Subcutaneous abdominal adipose tissue (tissue), 5 donors: Measurements from ENCODE around the gene WDR70.
"Not testable (repeated sequence)": the region's sequence is repeated elsewhere in the genome, so short reads cannot be mapped to it uniquely, and the experiment has no call there.

ENCODE experiments used
- H3K27ac ChIP-seq: one replicate; pipeline ENCODE4 v1.7.0; 2013; ENCODE audit warnings: low read depth, mild to moderate bottlenecking, inconsistent platforms, low read length, moderate library complexity
- H3K27me3 ChIP-seq, 5 donors: one replicate each; pipeline ENCODE4 v1.7.0; 2013; ENCODE audit warnings: low read length in 5 of 5, inconsistent platforms in 1 of 5; ENCODE audit not compliant: control insufficient read depth in 5 of 5, insufficient read depth in 4 of 5
- H3K36me3 ChIP-seq, 5 donors: one replicate each; pipeline ENCODE4 v1.7.0; 2013; ENCODE audit warnings: low read length in 5 of 5; ENCODE audit not compliant: control insufficient read depth in 5 of 5, insufficient read depth in 5 of 5
- H3K4me1 ChIP-seq, 5 donors: one replicate each; pipeline ENCODE4 v1.7.0; 2013; ENCODE audit warnings: low read length in 5 of 5, mild to moderate bottlenecking in 3 of 5, moderate library complexity in 1 of 5; ENCODE audit not compliant: control insufficient read depth in 5 of 5, insufficient read depth in 5 of 5
- H3K4me3 ChIP-seq, 5 donors: one replicate each; pipeline ENCODE4 v1.7.0; 2013; ENCODE audit warnings: low read length in 5 of 5, low read depth in 1 of 5
- H3K9ac ChIP-seq, 5 donors: one replicate each; pipeline ENCODE4 v1.7.0; 2013; ENCODE audit warnings: low read length in 5 of 5, mild to moderate bottlenecking in 4 of 5, moderate library complexity in 3 of 5
- H3K9me3 ChIP-seq, 5 donors: one replicate each; pipeline ENCODE4 v1.7.0; 2013; ENCODE audit warnings: low read length in 5 of 5; ENCODE audit not compliant: control insufficient read depth in 5 of 5
- donor health status: healthy.
- donor health status: healthy.
- donor health status: healthy.
- donor health status: healthy.
- donor health status: healthy.

WDR70 gene

DNA sequence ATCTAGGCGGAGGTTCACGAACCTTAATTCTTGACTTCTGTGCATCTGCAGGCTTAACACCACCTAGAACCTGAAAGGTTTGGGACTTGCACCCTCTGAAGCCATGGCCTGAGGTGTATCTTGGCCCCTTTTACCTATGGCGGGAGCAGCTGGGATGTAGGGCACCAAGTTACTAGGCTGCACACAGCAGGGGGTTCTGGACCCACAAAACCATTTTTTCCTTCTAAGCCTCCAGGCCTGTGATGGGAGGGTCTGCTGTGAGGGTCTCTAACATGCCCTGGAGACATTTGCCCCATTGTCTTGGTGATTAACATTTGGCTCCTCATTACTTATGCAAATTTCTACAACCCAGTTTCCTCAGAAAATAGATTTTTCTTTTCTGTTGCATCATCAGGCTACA lies 102.3 kb downstream of the WDR70 start:
- not testable (repeated sequence) for H3K9ac ChIP-seq, H3K9me3 ChIP-seq, H3K4me3 ChIP-seq, H3K27me3 ChIP-seq, H3K4me1 ChIP-seq, H3K27ac ChIP-seq
- peaks cover 9 to 26% (median 12%) of the 10 kb centered on the region in 5 donors for H3K36me3 ChIP-seq

DNA sequence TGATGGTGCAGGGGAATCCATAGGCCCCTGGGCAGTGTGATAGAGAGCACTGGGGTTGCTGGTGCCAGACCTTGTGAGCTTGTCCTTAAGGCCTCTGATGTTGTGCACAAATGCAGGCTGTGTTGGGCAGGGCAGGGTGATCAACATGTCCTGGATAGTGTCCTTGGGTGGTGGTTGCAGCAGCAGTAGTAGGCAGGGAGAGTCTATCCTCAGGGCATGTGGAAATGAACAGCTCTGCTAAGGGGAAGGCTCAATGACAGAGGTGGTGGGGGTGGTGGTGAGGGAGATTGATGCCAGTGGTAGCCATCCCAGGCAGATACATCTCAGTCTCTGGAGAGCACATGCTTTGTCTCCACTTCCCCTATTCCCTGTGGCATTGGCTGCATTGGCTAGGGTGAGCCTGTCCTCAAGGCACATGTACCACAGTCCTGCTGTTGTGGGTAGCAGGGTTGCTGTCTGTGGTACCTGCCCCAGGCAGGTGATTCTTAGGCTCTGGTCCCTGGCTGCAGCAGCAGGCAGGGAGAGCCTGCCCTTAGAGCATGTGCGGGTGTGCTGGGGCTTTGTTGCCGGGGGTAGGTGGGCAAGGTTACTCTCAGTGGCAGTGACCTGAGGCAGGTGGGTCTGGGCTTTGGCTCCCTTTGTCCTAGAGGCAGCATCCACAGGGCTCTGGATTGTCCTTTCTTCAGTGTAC lies 111.1 kb downstream of the WDR70 start:
- Histone ChIP-seq H3K4me1 (no peaks in the 10 kb centered on the region), H3K4me3 (no peak overlapping the region), H3K9ac (no peak overlapping the region), H3K9me3 (no peaks in the 10 kb centered on the region), H3K27ac (no peak overlapping the region), H3K36me3 (peaks cover 0 to 13% (median 5%) of the 10 kb centered on the region in 5 donors), H3K27me3 (no peaks in the 10 kb centered on the region)

DNA sequence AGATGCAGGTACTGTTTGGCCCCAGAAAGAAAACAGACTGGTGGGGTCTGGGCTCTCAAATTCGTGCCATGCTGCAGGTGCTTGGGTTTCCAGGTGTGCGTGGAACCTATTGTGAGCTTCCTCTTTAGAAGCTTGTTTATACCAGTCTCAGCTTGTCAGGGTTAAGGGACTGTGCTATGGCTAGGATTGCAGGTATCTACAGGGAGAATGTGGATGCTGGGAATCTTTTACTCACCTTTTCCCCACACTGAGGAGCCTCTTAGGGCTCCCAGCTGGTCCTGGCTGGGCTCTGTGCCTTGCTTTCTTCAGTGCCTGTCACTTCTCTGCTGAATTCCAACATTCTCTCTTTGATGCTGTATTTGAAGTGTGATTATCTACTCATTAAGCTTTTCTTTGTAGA lies 111.8 kb downstream of the WDR70 start:
- no peak overlapping the region for H3K27ac ChIP-seq
- no peak overlapping the region for H3K9ac ChIP-seq
- peaks cover 0 to 15% (median 5%) of the 10 kb centered on the region in 5 donors for H3K36me3 ChIP-seq
- no peak overlapping the region for H3K4me3 ChIP-seq
- no peaks in the 10 kb centered on the region for H3K9me3 ChIP-seq
- no peaks in the 10 kb centered on the region for H3K27me3 ChIP-seq
- H3K4me1 ChIP-seq, result no peaks in the 10 kb centered on the region

DNA sequence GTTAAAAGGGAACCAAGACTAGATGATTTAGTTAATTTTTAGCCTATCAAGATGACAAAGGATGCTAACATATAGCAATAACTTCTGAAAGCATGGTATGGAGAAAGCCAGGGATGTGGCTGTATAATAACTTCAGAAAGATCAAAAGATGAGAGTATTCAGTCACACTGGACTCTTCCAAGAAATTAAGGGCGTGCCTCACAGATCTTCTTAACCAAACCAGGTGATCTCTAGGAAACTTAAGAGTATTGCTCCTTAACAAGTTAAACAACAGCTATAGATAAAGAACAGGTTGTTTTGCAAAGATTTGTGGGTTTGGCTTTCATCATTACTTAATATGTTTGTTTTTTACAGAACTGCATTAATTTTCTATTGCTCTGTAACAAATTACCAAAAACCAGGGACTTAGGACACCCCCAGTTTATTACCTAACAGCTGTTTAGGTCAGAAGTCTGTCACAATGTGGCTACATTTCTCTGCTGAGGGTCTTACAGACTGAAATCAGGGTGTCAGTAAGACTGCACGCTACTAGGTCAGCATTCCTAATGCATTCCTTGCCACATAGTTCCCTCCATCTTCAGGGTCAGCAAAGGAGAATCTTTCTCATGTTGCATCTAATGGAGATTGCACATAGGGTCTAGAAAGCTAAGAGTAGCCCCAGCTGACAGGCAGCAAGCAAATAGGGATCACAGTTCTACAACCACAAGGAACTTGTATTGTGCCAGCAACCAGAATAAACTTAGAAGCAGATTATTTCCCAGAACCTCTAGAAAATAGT lies 113.8 kb downstream of the WDR70 start:
- no peak overlapping the region for H3K27ac ChIP-seq
- no peak overlapping the region for H3K9ac ChIP-seq
- no peak overlapping the region for H3K4me3 ChIP-seq
- no peaks in the 10 kb centered on the region for H3K4me1 ChIP-seq
- peaks cover 0 to 22% (median 5%) of the 10 kb centered on the region in 5 donors for H3K36me3 ChIP-seq
- H3K9me3 ChIP-seq, result no peaks in the 10 kb centered on the region
- no peaks in the 10 kb centered on the region for H3K27me3 ChIP-seq

DNA sequence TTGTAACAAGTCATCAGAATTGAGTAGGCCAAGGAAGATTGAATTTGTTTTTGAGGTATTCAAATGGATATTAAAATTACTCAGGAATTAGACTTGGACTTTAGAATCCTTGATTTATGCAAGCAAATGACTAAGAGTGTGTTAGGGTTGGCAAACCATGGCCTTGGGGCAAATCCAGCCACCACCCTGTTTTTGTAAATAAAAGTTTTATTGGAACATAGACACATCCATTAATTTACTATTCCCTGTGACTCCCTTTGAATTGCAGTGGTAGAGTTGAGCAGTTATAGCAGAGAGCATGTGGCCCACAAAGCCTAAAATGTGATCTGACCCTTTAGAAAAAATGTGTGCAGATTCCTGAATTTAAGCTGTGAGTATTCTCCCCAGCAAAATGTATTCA lies 115.6 kb downstream of the WDR70 start:
- Histone ChIP-seq H3K27me3 (no peaks in the 10 kb centered on the region), H3K27ac (no peak overlapping the region), H3K4me1 (no peaks in the 10 kb centered on the region), H3K9ac (no peak overlapping the region), H3K36me3 (peaks cover 4 to 27% (median 9%) of the 10 kb centered on the region in 5 donors), H3K9me3 (no peaks in the 10 kb centered on the region), H3K4me3 (no peak overlapping the region)

DNA sequence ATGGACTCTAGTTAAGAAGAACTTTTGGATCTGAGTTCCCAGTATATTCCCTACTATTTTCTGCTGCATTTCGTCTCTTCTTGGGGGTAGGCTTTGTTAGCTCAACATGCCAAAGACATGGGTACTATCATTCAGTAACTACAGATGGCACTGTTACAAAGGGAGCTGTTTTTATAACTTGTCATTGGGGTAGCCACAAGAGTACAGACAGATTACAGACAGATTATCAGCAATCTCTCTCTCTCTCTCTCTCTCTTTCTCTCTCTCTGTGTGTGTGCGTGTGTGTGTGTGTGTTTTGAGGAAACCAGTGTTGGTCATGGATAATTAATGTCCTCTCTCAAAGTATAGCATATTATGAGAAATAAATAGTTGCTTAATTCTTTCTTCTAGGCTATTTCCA lies 116.1 kb downstream of the WDR70 start:
- Histone ChIP-seq H3K36me3 (peaks cover 4 to 28% (median 9%) of the 10 kb centered on the region in 5 donors), H3K4me3 (no peak overlapping the region), H3K27me3 (no peaks in the 10 kb centered on the region), H3K9me3 (no peaks in the 10 kb centered on the region), H3K27ac (no peak overlapping the region), H3K9ac (no peak overlapping the region), H3K4me1 (no peaks in the 10 kb centered on the region)

DNA sequence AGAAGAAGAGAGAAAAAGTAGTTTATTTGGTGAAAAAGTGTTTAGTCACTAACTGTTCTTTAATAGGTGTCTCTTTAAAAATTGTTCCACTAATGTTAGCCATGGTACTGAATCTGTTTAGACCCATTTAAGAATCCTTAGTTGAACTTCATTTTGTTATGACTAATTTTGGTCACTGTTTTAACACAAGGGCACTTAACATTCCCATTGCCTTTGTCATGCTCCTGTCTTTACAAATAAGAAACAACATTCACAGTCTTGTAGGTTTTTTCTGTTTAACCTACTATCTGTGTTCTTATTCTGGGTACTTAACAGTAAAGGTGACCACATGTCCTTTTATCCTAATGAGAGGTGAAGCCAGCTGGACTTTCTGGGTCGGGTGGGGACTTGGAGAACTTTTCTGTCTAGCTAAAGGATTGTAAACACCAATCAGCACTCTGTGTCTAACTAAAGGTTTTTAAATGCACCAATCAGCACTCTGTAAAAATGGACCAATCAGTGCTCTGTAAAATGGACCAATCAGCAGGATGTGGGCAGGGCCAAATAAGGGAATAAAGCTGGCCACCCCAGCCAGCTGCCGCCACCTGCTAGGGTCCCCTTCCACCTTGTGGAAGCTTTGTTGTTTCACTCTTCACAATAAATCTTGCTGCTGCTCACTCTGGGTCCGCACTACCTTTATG lies 116.7 kb downstream of the WDR70 start:
- Histone ChIP-seq H3K4me3 (no peak overlapping the region), H3K9me3 (no peaks in the 10 kb centered on the region), H3K9ac (no peak overlapping the region), H3K27ac (no peak overlapping the region), H3K27me3 (no peaks in the 10 kb centered on the region), H3K36me3 (peaks cover 0 to 24% (median 6%) of the 10 kb centered on the region in 5 donors), H3K4me1 (no peaks in the 10 kb centered on the region)

DNA sequence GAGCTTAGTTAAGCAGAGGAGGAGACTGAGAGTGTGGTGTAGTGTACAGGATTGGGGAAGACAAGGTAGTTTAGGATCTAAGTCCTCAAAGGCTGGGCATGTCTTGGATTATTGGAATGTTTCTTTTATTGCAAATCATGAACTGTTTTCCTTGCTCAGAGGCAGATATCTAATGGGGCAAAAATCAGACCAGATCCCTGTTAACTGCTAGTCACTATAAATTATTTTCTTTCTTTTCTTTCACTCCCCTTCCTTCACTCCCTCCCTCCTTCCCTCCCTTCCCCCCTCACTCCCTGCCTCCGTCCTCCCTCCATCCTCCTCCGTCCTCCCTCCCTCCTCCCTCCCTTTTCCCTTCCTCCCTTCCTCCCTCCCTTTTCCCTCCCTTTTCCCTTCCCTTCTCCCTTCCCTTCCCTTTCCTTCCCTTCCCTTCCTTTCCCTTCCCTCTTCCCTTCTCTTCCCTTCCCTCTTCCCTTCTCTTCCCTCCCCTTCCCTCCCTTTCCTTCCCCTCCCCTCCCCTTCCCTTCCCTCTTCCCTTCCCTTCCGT lies 117.9 kb downstream of the WDR70 start:
- no peaks in the 10 kb centered on the region for H3K9me3 ChIP-seq
- H3K9ac ChIP-seq, result no peak overlapping the region
- no peak overlapping the region for H3K27ac ChIP-seq
- no peaks in the 10 kb centered on the region for H3K4me1 ChIP-seq
- H3K4me3 ChIP-seq, result no peak overlapping the region
- H3K36me3 ChIP-seq, result peaks cover 0 to 20% (median 5%) of the 10 kb centered on the region in 5 donors
- H3K27me3 ChIP-seq, result no peaks in the 10 kb centered on the region

DNA sequence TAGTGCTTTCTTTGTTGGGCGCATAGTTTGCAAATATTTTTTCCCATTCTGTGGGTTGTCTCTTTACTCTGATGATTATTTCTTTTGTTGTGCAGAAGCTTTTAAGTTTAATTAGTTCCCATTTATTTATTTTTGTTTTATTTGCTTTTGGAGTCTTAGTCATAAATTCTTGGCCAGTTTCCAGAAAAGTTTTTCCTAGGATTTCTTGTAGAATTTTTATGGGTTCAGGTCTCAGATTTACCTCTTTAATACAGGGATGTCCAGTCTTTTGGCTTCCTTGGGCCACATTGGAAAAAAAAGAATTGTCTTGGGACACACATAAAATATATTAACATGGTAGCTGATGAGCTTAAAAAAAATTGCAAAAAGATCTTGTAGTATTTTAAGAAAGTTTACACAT lies 122.0 kb downstream of the WDR70 start:
- no peaks in the 10 kb centered on the region for H3K4me1 ChIP-seq
- no peak overlapping the region for H3K4me3 ChIP-seq
- no peaks in the 10 kb centered on the region for H3K9me3 ChIP-seq
- H3K36me3 ChIP-seq, result peaks cover 3 to 21% (median 8%) of the 10 kb centered on the region in 5 donors
- no peak overlapping the region for H3K27ac ChIP-seq
- no peak overlapping the region for H3K9ac ChIP-seq
- H3K27me3 ChIP-seq, result no peaks in the 10 kb centered on the region

DNA sequence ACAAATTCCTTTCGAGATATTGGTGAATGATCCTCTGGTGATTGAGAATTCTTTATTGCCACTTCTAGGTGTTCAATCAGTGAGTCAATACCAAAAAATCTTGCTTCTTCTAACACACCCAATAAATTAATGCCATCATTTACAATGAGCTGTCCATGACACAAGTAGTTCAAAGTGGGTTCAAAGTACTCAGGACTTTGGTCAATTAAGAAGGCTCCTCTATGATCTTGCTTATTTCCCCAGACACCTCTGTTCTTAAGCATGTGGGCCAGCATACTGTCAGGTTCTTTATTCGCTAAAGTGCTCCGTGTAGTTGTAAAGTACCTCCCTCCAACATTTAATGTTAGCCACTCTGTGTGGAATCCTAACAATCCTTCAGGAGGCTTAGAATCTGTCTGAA lies 127.1 kb downstream of the WDR70 start:
- Histone ChIP-seq H3K27me3 (no peaks in the 10 kb centered on the region), H3K36me3 (peaks cover 3 to 12% (median 6%) of the 10 kb centered on the region in 5 donors), H3K9ac (no peak overlapping the region), H3K4me3 (no peak overlapping the region), H3K4me1 (no peaks in the 10 kb centered on the region), H3K27ac (no peak overlapping the region), H3K9me3 (peaks cover 0 to 3% (median 0%) of the 10 kb centered on the region in 5 donors)
